ENCODE results near the gene SEMA3E.

DNA sequence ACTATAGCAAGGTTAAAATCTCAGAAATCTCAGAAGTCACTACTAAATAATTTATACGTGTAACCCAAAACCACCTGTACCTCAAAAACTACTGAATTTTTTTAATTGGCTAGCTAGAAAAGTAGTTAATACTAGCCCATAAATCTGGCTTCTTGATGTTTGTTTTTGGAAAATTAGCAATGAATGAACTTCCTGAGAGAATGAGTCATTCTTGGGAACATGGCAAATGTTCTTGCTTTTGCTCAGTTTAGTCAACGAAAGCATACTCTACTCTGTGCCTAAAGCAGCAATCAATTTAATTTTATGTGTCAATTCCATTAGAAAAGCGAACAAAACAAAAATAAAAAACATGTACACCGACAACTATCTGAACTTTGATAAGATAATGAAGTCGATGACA lies 69.2 kb downstream of the SEMA3E start:
- TF ChIP-seq CTCF (IDR thresholded peaks at IDR 0.05; ENCODE audit: low read length) (no peak), EZH2 (IDR thresholded peaks at IDR 0.05; ENCODE audit: borderline replicate concordance, low read length) (no peak)

All from OCI-LY1 (cell line).